ENCODE data around the gene TSPAN11. TPM values are rescaled to one million over a fixed set of nuclear protein-coding genes. Genes with fewer than 3 reads are reported as not detected.
"Not testable (repeated sequence)": the region's sequence is repeated elsewhere in the genome, so short reads cannot be mapped to it uniquely, and the experiment has no call there.

Gene TSPAN11, protein sequence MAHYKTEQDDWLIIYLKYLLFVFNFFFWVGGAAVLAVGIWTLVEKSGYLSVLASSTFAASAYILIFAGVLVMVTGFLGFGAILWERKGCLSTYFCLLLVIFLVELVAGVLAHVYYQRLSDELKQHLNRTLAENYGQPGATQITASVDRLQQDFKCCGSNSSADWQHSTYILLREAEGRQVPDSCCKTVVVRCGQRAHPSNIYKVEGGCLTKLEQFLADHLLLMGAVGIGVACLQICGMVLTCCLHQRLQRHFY
- total RNA-seq: not detected

DNA sequence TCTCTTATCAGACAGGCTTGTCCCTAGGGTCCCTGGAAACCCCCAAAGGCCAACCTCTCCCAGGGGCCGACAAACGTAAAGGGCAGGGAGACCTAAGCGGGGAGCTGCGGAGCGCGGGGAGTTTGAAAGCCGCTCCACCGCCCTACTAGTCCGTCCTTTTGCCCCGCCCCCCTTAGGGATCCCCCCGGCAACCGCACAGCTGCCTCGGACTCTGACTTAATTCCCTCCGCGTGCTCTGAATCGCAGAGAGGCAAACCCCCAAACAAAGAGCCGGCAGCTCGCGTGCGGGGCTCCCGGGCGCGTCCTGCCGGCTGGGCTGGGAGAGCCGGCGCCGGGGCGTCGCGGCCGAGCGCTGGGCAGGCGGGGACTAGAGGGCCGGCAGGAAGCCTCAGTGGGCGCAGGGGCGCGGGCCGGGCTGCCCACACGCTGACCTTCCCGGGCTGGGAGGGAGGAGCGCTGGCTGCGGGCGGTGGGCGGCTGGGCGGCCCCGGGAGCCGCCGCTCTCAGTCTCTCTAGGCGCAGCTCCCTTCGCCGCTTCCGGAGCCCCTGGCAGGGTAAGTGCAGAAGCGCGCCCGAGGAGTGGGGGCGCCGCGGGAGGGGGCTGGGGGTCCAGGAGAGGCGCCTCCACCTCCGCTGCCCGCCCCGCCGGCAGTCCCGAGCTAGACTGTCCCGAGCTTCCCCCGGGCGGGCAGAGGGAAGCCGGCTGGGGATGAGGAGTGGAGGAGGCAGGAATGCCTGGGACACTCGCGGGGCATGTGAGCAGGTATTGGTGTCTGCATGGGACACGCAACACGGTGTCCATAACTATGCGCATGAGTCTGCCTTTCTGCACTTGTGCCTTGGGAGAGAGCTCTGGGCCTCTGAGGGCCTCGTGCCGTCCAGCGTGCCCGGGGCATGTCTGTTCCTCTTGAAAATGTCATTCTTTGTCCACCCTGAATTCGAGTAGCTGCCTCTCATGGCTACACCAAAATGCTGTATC is at the start of gene TSPAN11:
TSPAN11 (plus strand) TSS at position 506 of the 979 bp plus-strand sequence. CDS start 27,244 bp downstream, outside the sequence.
- H3K36me3 Mint-ChIP-seq: no peaks in the 10 kb centered on the region
- no peak within 1 kb of the TSS for H3K27ac Mint-ChIP-seq
- ATAC-seq (ENCODE audit: low read depth): peak; percentile 42
- no peaks in the 10 kb centered on the region for H3K4me1 Mint-ChIP-seq
- DNase-seq: peak; percentile 32
- POLR2A ChIA-PET: no interaction called here
- no peaks in the 10 kb centered on the region for H3K9me3 Mint-ChIP-seq
- peaks cover 42% of the 10 kb centered on the region for H3K27me3 Mint-ChIP-seq
- no peak within 1 kb of the TSS for H3K4me3 Mint-ChIP-seq

DNA sequence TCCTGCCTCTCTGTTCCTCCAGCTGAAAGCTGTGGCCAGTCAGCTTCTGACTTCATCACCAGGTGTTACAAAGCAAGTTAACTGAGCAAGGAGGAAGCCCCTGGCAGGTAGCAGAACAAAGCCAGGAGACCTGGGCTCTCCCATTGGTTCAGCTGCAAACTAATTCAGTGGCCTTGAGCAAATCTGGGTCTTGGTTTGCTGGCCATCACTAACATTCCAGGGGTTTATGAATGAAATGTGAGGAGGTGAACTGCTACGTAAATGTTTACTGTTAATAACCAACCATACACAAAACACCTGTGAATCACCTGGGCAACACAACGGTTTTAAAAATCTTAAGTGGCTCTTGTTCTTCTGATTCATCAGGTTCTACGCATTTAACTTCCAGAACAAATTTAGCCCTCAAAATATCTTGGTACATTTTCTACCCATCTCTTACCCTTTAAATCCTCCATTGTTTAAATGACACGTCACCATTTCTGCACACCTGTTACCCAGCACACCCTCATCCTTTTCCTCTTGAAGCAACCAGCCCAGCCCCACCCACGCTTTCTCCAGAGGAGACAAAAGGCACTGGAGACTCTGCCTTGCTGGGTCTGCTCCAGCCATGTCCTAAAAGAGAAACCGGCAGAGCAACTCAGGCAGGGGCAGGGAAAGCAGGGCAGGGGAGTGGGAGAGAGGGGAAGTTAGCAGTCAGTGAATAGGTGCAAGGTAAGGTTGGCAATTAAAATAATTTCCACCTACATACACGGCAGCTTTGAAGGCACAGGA is 49.3 kb upstream of the TSPAN11 start:
- ATAC-seq (ENCODE audit: low read depth) (no peak), DNase-seq (no peak)
- Mint-ChIP-seq H3K4me3 (no peak overlapping the region), H3K4me1 (no peaks in the 10 kb centered on the region), H3K9me3 (no peaks in the 10 kb centered on the region), H3K27me3 (peaks cover 21% of the 10 kb centered on the region), H3K36me3 (no peaks in the 10 kb centered on the region), H3K27ac (no peak overlapping the region)
- POLR2A ChIA-PET: no interaction called here

DNA sequence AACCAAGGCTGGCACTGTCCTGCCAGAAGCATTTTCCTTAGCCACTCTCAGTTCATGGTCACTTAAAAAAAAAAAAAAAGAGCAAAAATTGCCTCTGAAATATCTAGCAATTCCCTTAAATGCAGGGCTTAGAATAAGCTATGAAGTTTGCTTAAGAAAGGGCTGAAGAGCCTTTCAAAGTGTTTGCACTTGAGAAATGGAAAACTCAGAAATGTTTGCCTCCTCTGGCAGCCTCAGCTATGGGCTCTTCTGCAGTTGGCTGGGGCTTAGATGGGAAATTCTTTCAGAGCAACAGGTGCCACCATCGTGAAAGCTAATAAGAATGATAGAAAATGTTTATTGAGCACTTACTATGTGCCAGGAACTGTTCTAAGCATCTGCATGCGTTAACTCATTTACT is 48.5 kb upstream of the TSPAN11 start:
- Mint-ChIP-seq H3K36me3 (no peaks in the 10 kb centered on the region), H3K27ac (no peak overlapping the region), H3K27me3 (peaks cover 21% of the 10 kb centered on the region), H3K4me3 (no peak overlapping the region), H3K4me1 (no peaks in the 10 kb centered on the region), H3K9me3 (no peaks in the 10 kb centered on the region)
- DNase-seq (no peak), ATAC-seq (ENCODE audit: low read depth) (no peak)
- POLR2A ChIA-PET: no interaction called here

GRCh38 chr12:30880061-30880460 is 46.5 kb upstream of the TSPAN11 start:
- Mint-ChIP-seq H3K4me1 (no peaks in the 10 kb centered on the region), H3K9me3 (no peaks in the 10 kb centered on the region), H3K36me3 (no peaks in the 10 kb centered on the region), H3K27me3 (peaks cover 21% of the 10 kb centered on the region), H3K27ac (no peak overlapping the region), H3K4me3 (no peak overlapping the region)
- POLR2A ChIA-PET: no interaction called here
- ATAC-seq (ENCODE audit: low read depth) (no peak), DNase-seq (no peak)

DNA sequence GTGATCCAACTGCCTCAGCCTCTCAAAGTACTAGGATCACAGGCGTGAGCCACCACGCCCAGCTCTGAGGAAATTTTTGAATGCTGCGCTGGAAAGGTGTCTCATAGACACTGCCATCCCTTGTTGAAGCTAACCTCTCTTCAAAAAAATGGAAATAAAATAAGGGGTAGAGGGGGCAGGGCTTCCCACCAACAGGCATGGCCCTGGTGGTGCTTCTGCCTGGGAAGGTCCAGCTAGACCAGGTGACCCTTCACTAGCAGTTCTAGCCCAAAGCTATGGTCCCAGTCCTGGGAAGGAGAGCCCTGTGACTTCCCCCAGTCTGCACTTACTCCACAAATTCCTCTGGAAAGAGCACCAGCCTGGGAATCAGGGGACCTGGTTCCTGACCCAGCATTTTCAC is 45.7 kb upstream of the TSPAN11 start:
- H3K4me1 Mint-ChIP-seq: no peaks in the 10 kb centered on the region
- ATAC-seq (ENCODE audit: low read depth) (no peak), DNase-seq (no peak)
- POLR2A ChIA-PET: no interaction called here
- H3K4me3 Mint-ChIP-seq: no peak overlapping the region
- H3K27me3 Mint-ChIP-seq: peaks cover 21% of the 10 kb centered on the region
- H3K27ac Mint-ChIP-seq: no peak overlapping the region
- no peaks in the 10 kb centered on the region for H3K36me3 Mint-ChIP-seq
- no peaks in the 10 kb centered on the region for H3K9me3 Mint-ChIP-seq

- ATAC-seq (ENCODE audit: low read depth): no peak
- DNase-seq: no peak
- Mint-ChIP-seq H3K27ac (no peak overlapping the region), H3K4me1 (no peaks in the 10 kb centered on the region), H3K27me3 (peaks cover 12% of the 10 kb centered on the region), H3K4me3 (no peak overlapping the region), H3K36me3 (no peaks in the 10 kb centered on the region), H3K9me3 (peaks cover 7% of the 10 kb centered on the region)
- POLR2A ChIA-PET: no interaction called here
Observed at GRCh38 chr12:30882706-30883105, 43.8 kb upstream of the TSPAN11 start.

- POLR2A ChIA-PET: no interaction called here
- no peak for ATAC-seq (ENCODE audit: low read depth)
Observed at GRCh38 chr12:30884799-30885198, 41.7 kb upstream of the TSPAN11 start.

DNA sequence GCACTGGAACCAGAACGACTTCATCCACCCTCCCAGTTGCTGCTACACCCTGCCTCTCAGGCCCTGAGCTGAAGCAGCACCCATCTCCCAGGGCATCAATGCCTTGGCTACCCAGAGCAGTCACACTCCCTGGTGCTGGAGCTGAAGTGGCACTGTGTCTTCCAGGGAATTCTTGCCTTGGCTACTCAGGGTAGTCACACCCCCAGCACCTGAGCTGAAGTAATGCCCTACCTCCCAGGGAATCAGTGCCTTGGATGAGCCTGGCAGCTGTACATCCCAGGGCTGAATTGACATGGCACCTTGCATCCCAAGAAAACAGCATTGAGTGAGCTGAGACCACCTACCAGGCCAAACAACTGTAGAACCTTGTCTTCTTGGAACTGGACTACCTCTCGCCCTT is 41.2 kb upstream of the TSPAN11 start:
- no peak overlapping the region for H3K27ac Mint-ChIP-seq
- POLR2A ChIA-PET: no interaction called here
- no peaks in the 10 kb centered on the region for H3K4me1 Mint-ChIP-seq
- H3K4me3 Mint-ChIP-seq: no peak overlapping the region
- DNase-seq: no peak
- peaks cover 5% of the 10 kb centered on the region for H3K27me3 Mint-ChIP-seq
- peaks cover 7% of the 10 kb centered on the region for H3K9me3 Mint-ChIP-seq
- no peak for ATAC-seq (ENCODE audit: low read depth)
- no peaks in the 10 kb centered on the region for H3K36me3 Mint-ChIP-seq

More at GRCh38 chr12:30884799-30885198, 41.7 kb upstream of the TSPAN11 start:
- no peak for DNase-seq
- H3K4me1 Mint-ChIP-seq: no peaks in the 10 kb centered on the region
- no peak overlapping the region for H3K27ac Mint-ChIP-seq
- peaks cover 5% of the 10 kb centered on the region for H3K27me3 Mint-ChIP-seq
- H3K36me3 Mint-ChIP-seq: no peaks in the 10 kb centered on the region
- peaks cover 7% of the 10 kb centered on the region for H3K9me3 Mint-ChIP-seq
- H3K4me3 Mint-ChIP-seq: no peak overlapping the region

DNA sequence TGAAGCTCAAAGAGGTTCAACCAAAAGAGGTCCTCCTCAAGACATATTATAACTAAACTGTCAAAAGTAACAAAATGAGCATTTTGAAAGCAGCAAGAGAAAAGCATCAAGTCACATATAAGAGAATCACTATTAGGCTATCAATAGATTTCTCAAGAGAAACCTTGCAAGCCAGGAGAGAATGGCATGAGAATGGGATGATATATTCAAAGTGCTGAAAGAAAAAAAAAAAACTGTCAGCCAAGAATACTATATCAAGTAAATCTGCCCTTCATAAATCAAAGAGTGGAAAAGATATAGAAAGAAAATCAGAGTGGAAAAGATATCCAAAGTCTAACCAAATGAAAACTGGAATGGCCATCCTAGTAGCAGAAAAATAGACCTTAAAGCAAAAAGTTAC is 39.3 kb upstream of the TSPAN11 start:
- no peaks in the 10 kb centered on the region for H3K4me1 Mint-ChIP-seq
- no peaks in the 10 kb centered on the region for H3K36me3 Mint-ChIP-seq
- peaks cover 3% of the 10 kb centered on the region for H3K27me3 Mint-ChIP-seq
- no peak for ATAC-seq (ENCODE audit: low read depth)
- H3K9me3 Mint-ChIP-seq: peaks cover 7% of the 10 kb centered on the region
- POLR2A ChIA-PET: no interaction called here
- DNase-seq: no peak
- no peak overlapping the region for H3K4me3 Mint-ChIP-seq
- no peak overlapping the region for H3K27ac Mint-ChIP-seq

GRCh38 chr12:30888241-30888640 is 38.3 kb upstream of the TSPAN11 start:
- peaks cover 8% of the 10 kb centered on the region for H3K27me3 Mint-ChIP-seq
- no peak overlapping the region for H3K27ac Mint-ChIP-seq
- H3K9me3 Mint-ChIP-seq: peaks cover 7% of the 10 kb centered on the region
- H3K4me3 Mint-ChIP-seq: no peak overlapping the region
- DNase-seq (no peak), ATAC-seq (ENCODE audit: low read depth) (no peak)
- no peaks in the 10 kb centered on the region for H3K36me3 Mint-ChIP-seq
- no peaks in the 10 kb centered on the region for H3K4me1 Mint-ChIP-seq
- POLR2A ChIA-PET: no interaction called here

- POLR2A ChIA-PET; H3K27ac Mint-ChIP-seq; ATAC-seq (ENCODE audit: low read depth); H3K9me3 Mint-ChIP-seq; H3K4me1 Mint-ChIP-seq; DNase-seq; H3K4me3 Mint-ChIP-seq; H3K36me3 Mint-ChIP-seq: not testable (repeated sequence)
- H3K27me3 Mint-ChIP-seq: peaks cover 11% of the 10 kb centered on the region
Observed at GRCh38 chr12:30894531-30894930, 32.0 kb upstream of the TSPAN11 start.

DNA sequence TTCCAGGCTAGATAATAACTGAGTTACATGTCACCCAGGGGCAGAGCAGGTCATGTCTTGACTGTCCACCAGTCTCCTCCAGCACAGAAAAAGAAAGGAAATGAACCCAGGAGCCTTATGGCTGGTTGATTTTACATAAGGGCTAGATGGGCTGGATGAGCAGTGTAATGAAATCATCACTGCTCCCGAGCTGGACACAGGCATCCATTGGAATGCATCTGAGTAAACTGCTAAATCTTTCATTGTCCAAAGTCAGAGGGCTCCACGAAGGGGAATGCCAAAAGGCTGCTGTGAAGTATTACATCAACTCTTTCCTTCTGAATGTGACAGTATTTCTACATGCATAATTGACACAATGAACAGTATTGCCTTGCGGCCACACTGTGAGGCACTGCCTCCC is 30.1 kb upstream of the TSPAN11 start:
- no peak overlapping the region for H3K4me3 Mint-ChIP-seq
- H3K4me1 Mint-ChIP-seq: no peaks in the 10 kb centered on the region
- H3K27ac Mint-ChIP-seq: no peak overlapping the region
- peaks cover 19% of the 10 kb centered on the region for H3K27me3 Mint-ChIP-seq
- no peaks in the 10 kb centered on the region for H3K9me3 Mint-ChIP-seq
- no peaks in the 10 kb centered on the region for H3K36me3 Mint-ChIP-seq
- ATAC-seq (ENCODE audit: low read depth) (no peak), DNase-seq (no peak)
- POLR2A ChIA-PET: no interaction called here

DNA sequence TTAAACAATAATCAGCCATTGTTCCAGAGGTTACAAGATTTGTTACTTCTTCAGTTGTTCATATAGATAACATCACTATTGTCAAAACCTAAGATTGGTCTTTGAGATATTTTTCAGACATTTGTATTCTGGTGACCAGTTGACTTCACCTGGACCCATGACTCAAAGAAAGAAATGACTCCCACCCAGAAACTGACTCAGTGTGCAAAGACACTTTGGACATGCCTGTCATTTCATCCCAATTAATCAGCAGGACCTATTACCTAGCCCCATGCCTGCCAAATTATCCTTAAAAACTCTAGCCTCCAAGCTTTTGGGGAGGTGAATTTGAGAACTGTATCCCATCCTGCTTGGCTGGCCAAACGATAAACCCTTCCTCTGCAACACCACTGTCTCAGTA is 27.7 kb upstream of the TSPAN11 start:
- H3K27me3 Mint-ChIP-seq: peaks cover 7% of the 10 kb centered on the region

More for the DNA sequence above, 27.7 kb upstream of the TSPAN11 start:
- ATAC-seq (ENCODE audit: low read depth): no peak
- POLR2A ChIA-PET: no interaction called here
- Mint-ChIP-seq H3K27ac (peak overlapping the region; percentile 21), H3K9me3 (no peaks in the 10 kb centered on the region), H3K4me1 (no peaks in the 10 kb centered on the region), H3K4me3 (no peak overlapping the region), H3K36me3 (no peaks in the 10 kb centered on the region)
- no peak for DNase-seq
